Stimulated activated CD4-positive, alpha-beta T cell treated with anti-CD3 and anti-CD28 coated beads, TNF-alpha, amount 100 ng/mL, for 1 hour (primary cell): Measurements from ENCODE around the gene TENM4.

Source experiments
- DNase-seq, 3 donors: peaks; one replicate each; pipeline ENCODE4 v3.0.0-alpha.2; 2020; ENCODE audit warnings: low read depth in 3 of 3, low spot score in 1 of 3

The TENM4 gene

GRCh38 chr11:78825591-78826020 is 615.2 kb downstream of the TENM4 start:
- no peak for DNase-seq

- DNase-seq: no peak
Measured at GRCh38 chr11:78823588-78823987, 617.2 kb downstream of the TENM4 start.

- DNase-seq: no peak
Measured at GRCh38 chr11:78822931-78823423, 617.9 kb downstream of the TENM4 start.

GRCh38 chr11:78821371-78822306 is 619.2 kb downstream of the TENM4 start:
- DNase-seq: no peak

GRCh38 chr11:78820741-78821140 is 620.1 kb downstream of the TENM4 start:
- DNase-seq: no peak

- no peak for DNase-seq
Measured at GRCh38 chr11:78818201-78818600, 622.6 kb downstream of the TENM4 start.

GRCh38 chr11:78815831-78816230 is 625.0 kb downstream of the TENM4 start:
- DNase-seq: no peak

- DNase-seq: no peak
Measured at GRCh38 chr11:78812513-78813293, 628.1 kb downstream of the TENM4 start.

- DNase-seq: no peak
Measured at GRCh38 chr11:78810559-78811009, 630.2 kb downstream of the TENM4 start.

GRCh38 chr11:78809931-78810541 is 630.8 kb downstream of the TENM4 start:
- DNase-seq: no peak

GRCh38 chr11:78808923-78809322 is 631.9 kb downstream of the TENM4 start:
- no peak for DNase-seq

- no peak for DNase-seq
Measured at GRCh38 chr11:78807351-78807750, 633.5 kb downstream of the TENM4 start.

- no peak for DNase-seq
Measured at GRCh38 chr11:78806214-78807004, 634.4 kb downstream of the TENM4 start.

GRCh38 chr11:78804991-78805390 is 635.8 kb downstream of the TENM4 start:
- DNase-seq: no peak

GRCh38 chr11:78803995-78804394 is 636.8 kb downstream of the TENM4 start:
- DNase-seq: no peak

GRCh38 chr11:78802058-78802761 is 638.6 kb downstream of the TENM4 start:
- no peak for DNase-seq

GRCh38 chr11:78801161-78801884 is 639.5 kb downstream of the TENM4 start:
- DNase-seq: no peak

GRCh38 chr11:78800756-78801155 is 640.1 kb downstream of the TENM4 start:
- DNase-seq: no peak

GRCh38 chr11:78800096-78800690 is 640.6 kb downstream of the TENM4 start:
- DNase-seq: no peak
